Ovary (tissue), 9 donors: ENCODE measurements around the gene CRYBA1. TPM values are rescaled to one million over a fixed set of nuclear protein-coding genes. Genes with fewer than 3 reads are reported as not detected.

Experiments used
- DNase-seq, 5 donors: peaks; one replicate each; pipeline ENCODE4 v3.0.0-alpha.2; 2019 to 2020
- H3K27ac ChIP-seq, 2 donors: fragments of 200-600 bp; one replicate each; pipeline versions ENCODE4 v1.5.1 to v1.8.0; 2019 to 2022
- H3K27me3 ChIP-seq: fragments of 200-600 bp; one replicate; pipeline ENCODE4 v1.8.0; 2022
- H3K36me3 ChIP-seq: fragments of 200-600 bp; sonication (generic); one replicate; pipeline ENCODE4 v1.5.1; 2019
- H3K4me1 ChIP-seq: one replicate; pipeline ENCODE4 v1.8.1; 2013; ENCODE audit warnings: mild to moderate bottlenecking, moderate library complexity; ENCODE audit not compliant: insufficient read depth
- H3K4me3 ChIP-seq: fragments of 200-600 bp; sonication (generic); one replicate; pipeline ENCODE4 v1.5.1; 2017
- H3K9me3 ChIP-seq, 2 donors: fragments of 200-600 bp in 1 of 2; sonication (generic) in 1 of 2; one replicate each; pipeline versions ENCODE4 v1.5.1 to v1.8.1; 2013 to 2019; ENCODE audit warnings: mild to moderate bottlenecking in 1 of 2, moderate library complexity in 1 of 2
- EP300 ChIP-seq: sonication (generic); formaldehyde crosslinking; IDR thresholded peaks from one replicate; pipeline ENCODE4 v1.6.1; 2017; ENCODE audit warnings: antibody characterized with exemption
- POLR2A ChIP-seq: fragments of 450-650 bp; IDR thresholded peaks from one replicate; pipeline ENCODE4 v1.6.1; 2017; ENCODE audit warnings: antibody characterized with exemption, mild to moderate bottlenecking, moderate library complexity
- WGBS, 3 donors: extraction: QIAGEN DNeasy Blood & Tissue Kit in 1 of 3; methylation state at CpG; one replicate each; pipeline versions ENCODE4 v1.1.5 to v1.1.7; 2013 to 2017; 5-methylcytosine and 5-hydroxymethylcytosine counted together
- intact Hi-C, 4 donors: fragments of 100-400 bp; cut with DNase I; formaldehyde crosslinking; loops; one replicate each; pipeline versions ENCODE4 v1.11.0 to v1.15.1; 2022 to 2023
- polyA plus RNA-seq, 2 donors: library from polyadenylated mRNA; stranded (reverse); fragments of 200-250 nt in 1 of 2; fragments of 350-450 nt in 1 of 2; fragmentation: Illumina TruSeq in 1 of 2; extraction: RNeasy Lipid Tissue Mini Kit (QIAGEN cat#74804) in 1 of 2; gene quantifications; one replicate each; pipeline ENCODE4 v1.2.3, GENCODE V29; 2013 to 2014
- total RNA-seq, 7 donors: library from RNA; depleted of rRNA in 2 of 7; stranded (reverse); fragments of >200 nt in 2 of 7; fragmentation: NEBNext Ultra II Directional in 3 of 7; extraction: Animal tissue kit (Norgen Biotek cat#: 25700) in 3 of 7; gene quantifications; one replicate each; pipeline versions ENCODE4 v1.1.0 to v1.2.4, GENCODE V29; 2016 to 2023
- TF ChIP-seq, protein P1 (sequence below), 3 donors: fragments of 450-650 bp in 2 of 3; fragments of 200-600 bp in 1 of 3; IDR thresholded peaks; one replicate each; pipeline versions ENCODE4 v1.5.1 to v1.8.0; 2016 to 2022; ENCODE audit warnings: antibody characterized with exemption in 3 of 3, mild to moderate bottlenecking in 1 of 3
- donor health status: DM: no; HTN: no; CAD: no; lungs with moderate emphysema.
- donor health status: DM: no; HTN: no; CAD: no.
- donor health status: Bipolar disorder and iron deficiency.
- donor health status: DM: yes; HTN: yes; CAD: no.
- donor health status: DM: no; HTN: no; CAD: no.
- donor health status: DM: yes; HTN: yes; CAD: no.

The CRYBA1 gene
- total and polyA plus RNA-seq, 9 donors: not detected

GRCh38 chr17:29252101-29252791 is 5.6 kb downstream of the CRYBA1 start:
- H3K27ac ChIP-seq: no peak overlapping the region
- intact Hi-C loops: loop anchor here in 1 of 4 donors (5.0 kb wide), 1 partner anchor 40 kb away; the partner anchor contains the start of gene NUFIP2
- no peaks in the 10 kb centered on the region for H3K36me3 ChIP-seq
- TF ChIP-seq POLR2A (no peak), EP300 (no peak)
- TF ChIP-seq, protein P1, sequence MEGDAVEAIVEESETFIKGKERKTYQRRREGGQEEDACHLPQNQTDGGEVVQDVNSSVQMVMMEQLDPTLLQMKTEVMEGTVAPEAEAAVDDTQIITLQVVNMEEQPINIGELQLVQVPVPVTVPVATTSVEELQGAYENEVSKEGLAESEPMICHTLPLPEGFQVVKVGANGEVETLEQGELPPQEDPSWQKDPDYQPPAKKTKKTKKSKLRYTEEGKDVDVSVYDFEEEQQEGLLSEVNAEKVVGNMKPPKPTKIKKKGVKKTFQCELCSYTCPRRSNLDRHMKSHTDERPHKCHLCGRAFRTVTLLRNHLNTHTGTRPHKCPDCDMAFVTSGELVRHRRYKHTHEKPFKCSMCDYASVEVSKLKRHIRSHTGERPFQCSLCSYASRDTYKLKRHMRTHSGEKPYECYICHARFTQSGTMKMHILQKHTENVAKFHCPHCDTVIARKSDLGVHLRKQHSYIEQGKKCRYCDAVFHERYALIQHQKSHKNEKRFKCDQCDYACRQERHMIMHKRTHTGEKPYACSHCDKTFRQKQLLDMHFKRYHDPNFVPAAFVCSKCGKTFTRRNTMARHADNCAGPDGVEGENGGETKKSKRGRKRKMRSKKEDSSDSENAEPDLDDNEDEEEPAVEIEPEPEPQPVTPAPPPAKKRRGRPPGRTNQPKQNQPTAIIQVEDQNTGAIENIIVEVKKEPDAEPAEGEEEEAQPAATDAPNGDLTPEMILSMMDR (IDR thresholded peaks at IDR 0.05): no peak
- no peaks in the 10 kb centered on the region for H3K27me3 ChIP-seq
- no peak for DNase-seq
- no peaks in the 10 kb centered on the region for H3K4me1 ChIP-seq
- WGBS, 3 donors: 62 to 64% (median 64%) methylated on average over 7 of the region's 7 CpGs
- H3K4me3 ChIP-seq: no peak overlapping the region
- H3K9me3 ChIP-seq: no peaks in the 10 kb centered on the region

GRCh38 chr17:29253037-29253436 is 6.4 kb downstream of the CRYBA1 start:
- Histone ChIP-seq H3K4me1 (no peaks in the 10 kb centered on the region), H3K9me3 (no peaks in the 10 kb centered on the region), H3K27ac (no peak overlapping the region), H3K27me3 (no peaks in the 10 kb centered on the region), H3K36me3 (no peaks in the 10 kb centered on the region), H3K4me3 (no peak overlapping the region)
- intact Hi-C loops: loop anchor here in 1 of 4 donors (5.0 kb wide), 1 partner anchor 39 kb away; the partner anchor contains the start of gene NUFIP2
- no peak for DNase-seq
- TF ChIP-seq, protein P1 (IDR thresholded peaks at IDR 0.05): no peak
- TF ChIP-seq EP300 (no peak), POLR2A (no peak)
- WGBS, 3 donors: 86 to 89% (median 87%) methylated on average over 2 of the region's 2 CpGs

- intact Hi-C loops: no loop called here
- no peak overlapping the region for H3K4me3 ChIP-seq
- H3K27ac ChIP-seq: no peak overlapping the region
- no peaks in the 10 kb centered on the region for H3K4me1 ChIP-seq
- TF ChIP-seq, protein P1 (IDR thresholded peaks at IDR 0.05): no peak
- TF ChIP-seq POLR2A (no peak), EP300 (no peak)
- H3K9me3 ChIP-seq: no peaks in the 10 kb centered on the region
- 88 to 93% (median 90%) methylated on average over 4 of the region's 4 CpGs for WGBS, 3 donors
- no peaks in the 10 kb centered on the region for H3K36me3 ChIP-seq
- H3K27me3 ChIP-seq: no peaks in the 10 kb centered on the region
- no peak for DNase-seq
Observed at GRCh38 chr17:29255926-29256522, 9.4 kb downstream of the CRYBA1 start.

GRCh38 chr17:29256735-29257466 is 10.2 kb downstream of the CRYBA1 start:
- no peak overlapping the region for H3K4me3 ChIP-seq
- H3K36me3 ChIP-seq: no peaks in the 10 kb centered on the region
- no peak for DNase-seq
- no peaks in the 10 kb centered on the region for H3K9me3 ChIP-seq
- no peak overlapping the region for H3K27ac ChIP-seq
- WGBS, 3 donors: 34 to 36% (median 35%) methylated on average over 8 of the region's 8 CpGs
- no peaks in the 10 kb centered on the region for H3K27me3 ChIP-seq
- intact Hi-C loops: no loop called here
- H3K4me1 ChIP-seq: no peaks in the 10 kb centered on the region
- TF ChIP-seq, protein P1 (IDR thresholded peaks at IDR 0.05): no peak
- TF ChIP-seq EP300 (no peak), POLR2A (no peak)
